ENCODE data around the gene PEX19. TPM values are rescaled to one million over a fixed set of nuclear protein-coding genes. Genes with fewer than 3 reads are reported as not detected.

Gene PEX19
- total and polyA plus RNA-seq, 10 of the 15 experiments (the other 5 are each of a cell fraction or from before 2014, with no cell fraction given): 27.1 to 58.1 (median 39.6) TPM

DNA sequence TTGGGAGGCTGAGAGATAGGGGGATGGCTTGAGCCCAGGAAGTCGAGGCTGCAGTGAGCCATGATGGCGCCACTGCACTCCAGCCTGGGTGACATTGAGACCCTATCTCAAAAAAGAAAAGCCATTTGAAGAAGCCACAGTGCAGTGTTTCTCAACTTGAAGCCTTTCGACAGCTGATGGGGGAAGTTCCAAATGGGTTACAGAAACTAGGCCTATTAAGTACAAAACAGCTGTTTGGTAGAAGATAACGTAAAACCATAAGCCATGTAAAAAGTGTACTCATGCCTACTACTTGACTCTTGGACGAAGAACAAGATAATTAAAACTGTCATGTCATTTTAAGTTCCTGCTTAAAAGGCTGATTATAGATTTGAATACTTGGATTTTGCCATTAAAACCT lies 41.5 kb upstream of the PEX19 start (continued):
- TF ChIP-seq, protein P1, sequence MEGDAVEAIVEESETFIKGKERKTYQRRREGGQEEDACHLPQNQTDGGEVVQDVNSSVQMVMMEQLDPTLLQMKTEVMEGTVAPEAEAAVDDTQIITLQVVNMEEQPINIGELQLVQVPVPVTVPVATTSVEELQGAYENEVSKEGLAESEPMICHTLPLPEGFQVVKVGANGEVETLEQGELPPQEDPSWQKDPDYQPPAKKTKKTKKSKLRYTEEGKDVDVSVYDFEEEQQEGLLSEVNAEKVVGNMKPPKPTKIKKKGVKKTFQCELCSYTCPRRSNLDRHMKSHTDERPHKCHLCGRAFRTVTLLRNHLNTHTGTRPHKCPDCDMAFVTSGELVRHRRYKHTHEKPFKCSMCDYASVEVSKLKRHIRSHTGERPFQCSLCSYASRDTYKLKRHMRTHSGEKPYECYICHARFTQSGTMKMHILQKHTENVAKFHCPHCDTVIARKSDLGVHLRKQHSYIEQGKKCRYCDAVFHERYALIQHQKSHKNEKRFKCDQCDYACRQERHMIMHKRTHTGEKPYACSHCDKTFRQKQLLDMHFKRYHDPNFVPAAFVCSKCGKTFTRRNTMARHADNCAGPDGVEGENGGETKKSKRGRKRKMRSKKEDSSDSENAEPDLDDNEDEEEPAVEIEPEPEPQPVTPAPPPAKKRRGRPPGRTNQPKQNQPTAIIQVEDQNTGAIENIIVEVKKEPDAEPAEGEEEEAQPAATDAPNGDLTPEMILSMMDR (IDR thresholded peaks at IDR 0.05 in 2 of 3, conservative IDR thresholded peaks at IDR 0.05 in 1 of 3; ENCODE audit: control insufficient read depth in 2 of 3, extremely low read depth in 1 of 3, insufficient read depth in 1 of 3, low read depth in 3 of 3, low read length in 3 of 3): no peak
- TF ChIP-seq, protein P2, sequence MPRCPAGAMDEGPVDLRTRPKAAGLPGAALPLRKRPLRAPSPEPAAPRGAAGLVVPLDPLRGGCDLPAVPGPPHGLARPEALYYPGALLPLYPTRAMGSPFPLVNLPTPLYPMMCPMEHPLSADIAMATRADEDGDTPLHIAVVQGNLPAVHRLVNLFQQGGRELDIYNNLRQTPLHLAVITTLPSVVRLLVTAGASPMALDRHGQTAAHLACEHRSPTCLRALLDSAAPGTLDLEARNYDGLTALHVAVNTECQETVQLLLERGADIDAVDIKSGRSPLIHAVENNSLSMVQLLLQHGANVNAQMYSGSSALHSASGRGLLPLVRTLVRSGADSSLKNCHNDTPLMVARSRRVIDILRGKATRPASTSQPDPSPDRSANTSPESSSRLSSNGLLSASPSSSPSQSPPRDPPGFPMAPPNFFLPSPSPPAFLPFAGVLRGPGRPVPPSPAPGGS (IDR thresholded peaks at IDR 0.05; ENCODE audit: borderline replicate concordance, insufficient read depth, low read depth, low read length, poor library complexity, severe bottlenecking): no peak
- no peak for TF ChIP-seq IRF4 (IDR thresholded peaks at IDR 0.05; ENCODE audit: low read depth, low read length)
- TF ChIP-seq, protein P3, sequence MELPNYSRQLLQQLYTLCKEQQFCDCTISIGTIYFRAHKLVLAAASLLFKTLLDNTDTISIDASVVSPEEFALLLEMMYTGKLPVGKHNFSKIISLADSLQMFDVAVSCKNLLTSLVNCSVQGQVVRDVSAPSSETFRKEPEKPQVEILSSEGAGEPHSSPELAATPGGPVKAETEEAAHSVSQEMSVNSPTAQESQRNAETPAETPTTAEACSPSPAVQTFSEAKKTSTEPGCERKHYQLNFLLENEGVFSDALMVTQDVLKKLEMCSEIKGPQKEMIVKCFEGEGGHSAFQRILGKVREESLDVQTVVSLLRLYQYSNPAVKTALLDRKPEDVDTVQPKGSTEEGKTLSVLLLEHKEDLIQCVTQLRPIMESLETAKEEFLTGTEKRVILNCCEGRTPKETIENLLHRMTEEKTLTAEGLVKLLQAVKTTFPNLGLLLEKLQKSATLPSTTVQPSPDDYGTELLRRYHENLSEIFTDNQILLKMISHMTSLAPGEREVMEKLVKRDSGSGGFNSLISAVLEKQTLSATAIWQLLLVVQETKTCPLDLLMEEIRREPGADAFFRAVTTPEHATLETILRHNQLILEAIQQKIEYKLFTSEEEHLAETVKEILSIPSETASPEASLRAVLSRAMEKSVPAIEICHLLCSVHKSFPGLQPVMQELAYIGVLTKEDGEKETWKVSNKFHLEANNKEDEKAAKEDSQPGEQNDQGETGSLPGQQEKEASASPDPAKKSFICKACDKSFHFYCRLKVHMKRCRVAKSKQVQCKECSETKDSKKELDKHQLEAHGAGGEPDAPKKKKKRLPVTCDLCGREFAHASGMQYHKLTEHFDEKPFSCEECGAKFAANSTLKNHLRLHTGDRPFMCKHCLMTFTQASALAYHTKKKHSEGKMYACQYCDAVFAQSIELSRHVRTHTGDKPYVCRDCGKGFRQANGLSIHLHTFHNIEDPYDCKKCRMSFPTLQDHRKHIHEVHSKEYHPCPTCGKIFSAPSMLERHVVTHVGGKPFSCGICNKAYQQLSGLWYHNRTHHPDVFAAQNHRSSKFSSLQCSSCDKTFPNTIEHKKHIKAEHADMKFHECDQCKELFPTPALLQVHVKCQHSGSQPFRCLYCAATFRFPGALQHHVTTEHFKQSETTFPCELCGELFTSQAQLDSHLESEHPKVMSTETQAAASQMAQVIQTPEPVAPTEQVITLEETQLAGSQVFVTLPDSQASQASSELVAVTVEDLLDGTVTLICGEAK (IDR thresholded peaks at IDR 0.05; ENCODE audit: borderline replicate concordance): no peak
- TF ChIP-seq STAT3 (IDR thresholded peaks at IDR 0.05; ENCODE audit: low read depth, low read length): no peak
